Fibroblast of mammary gland (primary cell): Measurements from ENCODE around the gene PYY.
A peak's percentile ranks its signal among the peaks of the same experiment; 100 is the strongest.

ENCODE experiments used
- DNase-seq: peaks from one replicate; pipeline ENCODE4 v3.0.0-alpha.2; 2010; ENCODE audit warnings: low read depth
- H3K4me3 ChIP-seq: 2 replicates; pipeline ENCODE4 v1.5.1; 2011; ENCODE audit warnings: low read depth, mild to moderate bottlenecking, low read length, moderate library complexity; ENCODE audit not compliant: control insufficient read depth
- CTCF ChIP-seq: conservative IDR thresholded peaks from 2 replicates; pipeline ENCODE4 v1.5.1; 2011; ENCODE audit warnings: low read depth, low read length, inconsistent platforms; ENCODE audit not compliant: control insufficient read depth, insufficient read depth

PYY gene

GRCh38 chr17:43986225-43986981, 32.7 kb upstream of the PYY start:
- H3K4me3 ChIP-seq: no peak overlapping the region
- no peak for DNase-seq
- no peak for TF ChIP-seq CTCF

GRCh38 chr17:43984521-43984920, 30.8 kb upstream of the PYY start:
- no peak for TF ChIP-seq CTCF
- no peak for DNase-seq
- no peak overlapping the region for H3K4me3 ChIP-seq

- peak overlapping the region; percentile 32 for H3K4me3 ChIP-seq
- peak; percentile 40 for TF ChIP-seq CTCF
- DNase-seq: no peak
Observed at GRCh38 chr17:43983515-43984411, 30.0 kb upstream of the PYY start.

GRCh38 chr17:43983196-43983514, 29.4 kb upstream of the PYY start:
- no peak overlapping the region for H3K4me3 ChIP-seq
- no peak for TF ChIP-seq CTCF
- no peak for DNase-seq

DNA sequence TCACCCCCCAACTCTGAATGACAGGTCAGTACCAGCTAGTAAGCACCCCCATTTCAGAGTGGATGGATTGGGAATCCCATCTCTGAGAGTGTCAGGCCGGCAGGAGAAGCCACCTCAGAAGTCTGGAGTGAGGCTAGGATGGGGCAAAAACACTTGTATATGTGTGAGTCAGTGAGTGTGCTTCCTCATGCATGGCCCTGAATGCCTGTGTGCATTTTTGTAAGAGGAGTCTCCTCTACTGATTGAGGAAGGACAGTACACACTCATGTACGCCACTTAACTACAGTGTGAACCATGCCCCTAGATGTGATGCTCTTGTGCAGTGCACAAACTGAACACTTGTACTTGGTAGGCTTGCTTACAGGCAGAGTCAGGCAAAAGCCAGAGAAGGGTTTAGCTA, 28.4 kb upstream of the PYY start:
- no peak overlapping the region for H3K4me3 ChIP-seq
- no peak for TF ChIP-seq CTCF
- no peak for DNase-seq

DNA sequence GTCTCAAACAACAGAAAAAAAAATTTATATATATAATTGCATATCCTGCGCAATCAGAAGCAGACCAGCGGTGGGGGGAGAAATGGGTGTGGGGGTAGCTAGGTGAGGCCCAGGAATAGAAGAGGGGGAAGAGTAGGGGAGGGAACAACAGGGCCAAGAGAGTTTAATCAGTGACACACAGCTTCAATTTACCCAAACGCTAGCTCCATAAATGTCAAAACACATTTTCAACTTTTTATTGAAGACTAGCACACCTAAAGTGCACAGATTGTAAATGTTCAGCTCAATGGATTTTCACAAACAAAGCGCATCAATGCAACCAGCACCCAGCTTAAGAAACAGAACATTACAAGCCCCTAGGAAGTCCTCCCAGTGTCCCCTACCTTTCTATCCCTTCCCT, 25.9 kb upstream of the PYY start:
- DNase-seq: no peak
- no peak for TF ChIP-seq CTCF
- no peak overlapping the region for H3K4me3 ChIP-seq
